K562 (cell line): ENCODE measurements around the gene ISG20L2. TPM values are rescaled to one million over a fixed set of nuclear protein-coding genes. Genes with fewer than 3 reads are reported as not detected.

ENCODE experiments used
- ARID3B ChIP-seq: fragments of 250-450 bp; sonication (Bioruptor Pico); IDR thresholded peaks from 2 replicates; pipeline ENCODE4 v1.4.0; 2020; ENCODE audit warnings: borderline replicate concordance
- ASH1L ChIP-seq: fragments of 450-650 bp; IDR thresholded peaks from 2 replicates; pipeline ENCODE4 v1.6.1; 2018; ENCODE audit warnings: borderline replicate concordance, mild to moderate bottlenecking, low read depth; ENCODE audit not compliant: partially characterized antibody
- FOXA3 ChIP-seq, 2 experiments: fragments of 450-650 bp in 1 of 2; sonication (generic) in 1 of 2; formaldehyde crosslinking; IDR thresholded peaks in 1 of 2; conservative IDR thresholded peaks in 1 of 2; 2 replicates each; pipeline versions ENCODE4 v1.4.0 to v1.8.0; 2020 to 2022; ENCODE audit warnings: mild to moderate bottlenecking in 2 of 2, missing genetic modification reagents in 1 of 2
- GABPB2 ChIP-seq: fragments of 250-450 bp; sonication (Bioruptor Pico); conservative IDR thresholded peaks from 2 replicates; pipeline ENCODE4 v1.5.1; 2021; ENCODE audit warnings: mild to moderate bottlenecking
- KAT8 ChIP-seq: fragments of 450-650 bp; IDR thresholded peaks from 2 replicates; pipeline ENCODE4 v1.6.1; 2016; ENCODE audit warnings: low read depth, mild to moderate bottlenecking
- NRF1 ChIP-seq, 2 experiments: fragments of 450-650 bp; IDR thresholded peaks in 1 of 2; conservative IDR thresholded peaks in 1 of 2; 2 replicates each; pipeline ENCODE4 v1.6.1; 2014; ENCODE audit warnings: mild to moderate bottlenecking in 2 of 2
- POLR3G ChIP-seq: IDR thresholded peaks from 2 replicates; pipeline ENCODE4 v1.6.1; 2011; ENCODE audit not compliant: insufficient read length, insufficient replicate concordance; ENCODE audit errors: extremely low read depth
- RCOR1 ChIP-seq, 2 experiments: IDR thresholded peaks; 2 replicates each; pipeline ENCODE4 v1.6.1; 2012; ENCODE audit warnings: low read depth in 2 of 2, low read length in 2 of 2, borderline replicate concordance in 1 of 2, improper control_type of control experiment in 1 of 2
- SMAD1 ChIP-seq: fragments of 150-350 bp; IDR thresholded peaks from 2 replicates; pipeline ENCODE4 v1.6.1; 2014; ENCODE audit warnings: low read length, low read depth; ENCODE audit not compliant: partially characterized antibody
- STAT5A ChIP-seq: IDR thresholded peaks from 2 replicates; pipeline ENCODE4 v1.6.1; 2012; ENCODE audit warnings: low read length, inconsistent platforms, borderline replicate concordance
- TAF9B ChIP-seq: fragments of 450-650 bp; IDR thresholded peaks from 2 replicates; pipeline ENCODE4 v1.6.1; 2018; ENCODE audit warnings: mild to moderate bottlenecking; ENCODE audit not compliant: partially characterized antibody
- ZNF609 ChIP-seq: sonication (generic); formaldehyde crosslinking; IDR thresholded peaks from 2 replicates; pipeline ENCODE4 v1.8.1; 2023; ENCODE audit warnings: missing genetic modification reagents, mild to moderate bottlenecking, borderline replicate concordance
- polyA plus RNA-seq, 8 experiments: library from polyadenylated mRNA; depleted of rRNA in 4 of 8; stranded (reverse) in 5 of 8; unstranded in 3 of 8; fragments of >200 nt; fragmentation: Nextera tagmentation in 2 of 8; fragmentation: Illumina TruSeq in 1 of 8; extraction: Ambion mirVana in 2 of 8; extraction: Trizol in 1 of 8; gene quantifications; 2 replicates each; pipeline versions ENCODE4 v1.2.1 to v1.2.3, GENCODE V29; 2011 to 2014; ENCODE audit warnings: inconsistent platforms in 1 of 8, missing spikeins in 1 of 8
- total RNA-seq, 7 experiments: library from RNA; depleted of rRNA in 6 of 7; stranded (reverse); fragments of >200 nt in 6 of 7; fragmentation: Illumina TruSeq in 2 of 7; extraction: Trizol in 2 of 7; gene quantifications; 2 replicates each; pipeline versions ENCODE4 v1.2.1 to v1.2.3, GENCODE V29; 2011 to 2021; ENCODE audit warnings: low replicate concordance in 1 of 7
- TF ChIP-seq, protein P1 (sequence below): sonication (generic); formaldehyde crosslinking; IDR thresholded peaks from 2 replicates; pipeline ENCODE4 v1.8.0; 2023; ENCODE audit warnings: missing genetic modification reagents, mild to moderate bottlenecking, borderline replicate concordance

The ISG20L2 gene
- total and polyA plus RNA-seq, 9 of the 15 experiments (the other 6 are each of a cell fraction or from before 2014, with no cell fraction given): 21.3 to 130 (median 50.3) TPM

DNA sequence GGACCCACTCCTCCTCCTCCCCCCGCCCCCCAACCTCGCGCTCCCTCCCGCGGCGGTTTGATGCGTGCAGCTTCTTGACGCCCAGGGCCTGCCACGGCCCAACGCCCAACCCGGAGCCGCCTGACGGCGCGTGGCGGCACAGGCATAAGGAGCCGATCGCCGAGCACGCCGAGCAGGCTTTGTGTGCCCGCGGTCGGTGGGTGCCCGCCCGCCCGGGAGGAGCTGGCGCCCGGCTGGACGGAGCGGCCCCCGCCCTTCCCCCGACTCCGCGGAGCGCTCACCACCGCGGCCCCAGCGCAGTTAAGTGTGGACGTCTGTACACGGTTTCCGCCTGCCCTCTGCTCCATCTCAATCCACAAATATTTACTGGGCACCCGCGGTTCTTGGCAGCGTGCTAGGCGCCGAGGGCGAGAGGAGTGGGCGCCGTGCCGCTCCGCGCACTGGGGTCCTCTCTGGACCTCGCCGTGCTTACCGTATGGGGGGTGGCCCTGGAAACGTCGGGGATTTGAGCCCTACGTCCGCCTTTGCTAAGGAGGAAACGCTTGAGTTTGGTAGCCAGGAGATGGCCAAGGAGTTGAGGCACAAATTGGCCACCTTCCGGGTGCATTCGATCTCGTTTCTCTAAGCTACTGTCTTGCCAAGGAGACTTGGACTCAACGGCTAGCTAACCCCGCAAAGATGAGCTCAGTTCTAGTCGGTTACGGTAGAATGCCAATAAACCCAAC lies 23.4 kb upstream of the ISG20L2 start (continued):
- no peak for TF ChIP-seq STAT5A
- peak in 1 of 2 experiments; percentile 70; a peak in 2 of 4 replicates for TF ChIP-seq RCOR1 (IDR thresholded peaks at IDR 0.05; ENCODE audit: borderline replicate concordance in 1 of 2, low read depth in 2 of 2, low read length in 2 of 2)
- TF ChIP-seq NRF1 (conservative IDR thresholded peaks at IDR 0.05 in 1 of 2, IDR thresholded peaks at IDR 0.05 in 1 of 2): peak in 1 of 2 experiments; percentile 34; a peak in 2 of 4 replicates
- TF ChIP-seq KAT8: no peak
- no peak for TF ChIP-seq POLR3G
- TF ChIP-seq GABPB2: no peak
- no peak for TF ChIP-seq FOXA3 (CRISPR knock-in tag; conservative IDR thresholded peaks at IDR 0.05 in 1 of 2, IDR thresholded peaks at IDR 0.05 in 1 of 2)
- no peak for TF ChIP-seq TAF9B
- no peak for TF ChIP-seq ZNF609 (CRISPR knock-in tag)
- no peak for TF ChIP-seq SMAD1
- TF ChIP-seq, protein P1, sequence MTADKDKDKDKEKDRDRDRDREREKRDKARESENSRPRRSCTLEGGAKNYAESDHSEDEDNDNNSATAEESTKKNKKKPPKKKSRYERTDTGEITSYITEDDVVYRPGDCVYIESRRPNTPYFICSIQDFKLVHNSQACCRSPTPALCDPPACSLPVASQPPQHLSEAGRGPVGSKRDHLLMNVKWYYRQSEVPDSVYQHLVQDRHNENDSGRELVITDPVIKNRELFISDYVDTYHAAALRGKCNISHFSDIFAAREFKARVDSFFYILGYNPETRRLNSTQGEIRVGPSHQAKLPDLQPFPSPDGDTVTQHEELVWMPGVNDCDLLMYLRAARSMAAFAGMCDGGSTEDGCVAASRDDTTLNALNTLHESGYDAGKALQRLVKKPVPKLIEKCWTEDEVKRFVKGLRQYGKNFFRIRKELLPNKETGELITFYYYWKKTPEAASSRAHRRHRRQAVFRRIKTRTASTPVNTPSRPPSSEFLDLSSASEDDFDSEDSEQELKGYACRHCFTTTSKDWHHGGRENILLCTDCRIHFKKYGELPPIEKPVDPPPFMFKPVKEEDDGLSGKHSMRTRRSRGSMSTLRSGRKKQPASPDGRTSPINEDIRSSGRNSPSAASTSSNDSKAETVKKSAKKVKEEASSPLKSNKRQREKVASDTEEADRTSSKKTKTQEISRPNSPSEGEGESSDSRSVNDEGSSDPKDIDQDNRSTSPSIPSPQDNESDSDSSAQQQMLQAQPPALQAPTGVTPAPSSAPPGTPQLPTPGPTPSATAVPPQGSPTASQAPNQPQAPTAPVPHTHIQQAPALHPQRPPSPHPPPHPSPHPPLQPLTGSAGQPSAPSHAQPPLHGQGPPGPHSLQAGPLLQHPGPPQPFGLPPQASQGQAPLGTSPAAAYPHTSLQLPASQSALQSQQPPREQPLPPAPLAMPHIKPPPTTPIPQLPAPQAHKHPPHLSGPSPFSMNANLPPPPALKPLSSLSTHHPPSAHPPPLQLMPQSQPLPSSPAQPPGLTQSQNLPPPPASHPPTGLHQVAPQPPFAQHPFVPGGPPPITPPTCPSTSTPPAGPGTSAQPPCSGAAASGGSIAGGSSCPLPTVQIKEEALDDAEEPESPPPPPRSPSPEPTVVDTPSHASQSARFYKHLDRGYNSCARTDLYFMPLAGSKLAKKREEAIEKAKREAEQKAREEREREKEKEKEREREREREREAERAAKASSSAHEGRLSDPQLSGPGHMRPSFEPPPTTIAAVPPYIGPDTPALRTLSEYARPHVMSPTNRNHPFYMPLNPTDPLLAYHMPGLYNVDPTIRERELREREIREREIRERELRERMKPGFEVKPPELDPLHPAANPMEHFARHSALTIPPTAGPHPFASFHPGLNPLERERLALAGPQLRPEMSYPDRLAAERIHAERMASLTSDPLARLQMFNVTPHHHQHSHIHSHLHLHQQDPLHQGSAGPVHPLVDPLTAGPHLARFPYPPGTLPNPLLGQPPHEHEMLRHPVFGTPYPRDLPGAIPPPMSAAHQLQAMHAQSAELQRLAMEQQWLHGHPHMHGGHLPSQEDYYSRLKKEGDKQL: no peak
- TF ChIP-seq ARID3B: no peak
- TF ChIP-seq ASH1L: no peak
